GOT3 (cell line): ENCODE data around the gene DOK7.
"Not testable (repeated sequence)": the region's sequence is repeated elsewhere in the genome, so short reads cannot be mapped to it uniquely, and the experiment has no call there.

Source experiments
- DNase-seq: peaks from one replicate; lab custom pipeline; 2025; ENCODE audit warnings: mixed read lengths; lab: John Stamatoyannopoulos, UW

DOK7 gene

DNA sequence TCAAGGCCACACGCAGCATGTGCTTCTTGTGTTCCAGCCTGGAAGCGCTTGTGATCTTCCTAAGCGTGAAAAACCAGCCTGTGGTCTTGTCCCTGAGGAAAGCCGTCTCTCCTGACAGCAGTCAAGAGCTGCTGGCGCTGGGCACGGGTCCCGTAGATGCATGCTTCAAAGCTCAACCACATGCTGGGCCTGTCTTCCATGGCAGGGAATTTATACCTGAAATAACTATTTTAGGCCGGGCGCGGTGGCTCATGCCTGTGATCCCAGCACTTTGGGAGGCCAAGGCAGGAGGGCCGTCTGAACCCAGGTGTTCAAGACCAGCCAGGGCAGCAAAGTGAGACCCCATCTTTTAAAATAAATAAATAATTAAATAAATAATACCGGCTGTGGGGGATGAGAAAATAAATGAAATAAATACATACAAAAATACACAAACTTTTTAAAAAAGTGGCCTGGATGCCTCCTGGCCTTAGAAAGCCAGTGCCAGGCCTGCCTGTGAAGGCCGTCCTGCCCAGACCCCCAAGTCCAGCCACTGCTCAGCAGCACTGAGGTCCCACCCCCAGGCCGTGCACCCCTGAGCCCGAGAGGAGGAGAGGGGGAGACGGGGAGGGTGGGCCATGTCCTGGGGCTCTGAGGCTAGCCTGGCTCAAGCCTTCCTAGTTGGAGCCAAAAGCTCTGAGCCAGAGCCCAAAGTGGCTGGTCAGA lies 58.7 kb downstream of the DOK7 start:
- DNase-seq: no peak

DNA sequence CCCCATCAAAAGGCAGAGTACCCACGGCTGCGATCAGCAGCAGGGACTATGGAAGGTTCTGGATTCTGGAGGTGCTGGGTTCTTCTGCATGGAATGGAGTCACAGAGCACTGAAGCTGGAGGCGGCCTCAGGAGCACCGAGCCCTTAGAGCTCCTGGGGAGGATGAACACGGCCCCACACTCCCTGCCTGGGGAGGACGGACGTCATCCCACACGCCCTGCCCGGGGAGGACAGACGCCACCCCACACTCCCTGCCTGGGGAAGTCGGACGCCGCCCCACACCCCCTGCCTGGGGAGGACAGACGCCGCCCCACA lies 59.2 kb downstream of the DOK7 start:
- DNase-seq: no peak

DNA sequence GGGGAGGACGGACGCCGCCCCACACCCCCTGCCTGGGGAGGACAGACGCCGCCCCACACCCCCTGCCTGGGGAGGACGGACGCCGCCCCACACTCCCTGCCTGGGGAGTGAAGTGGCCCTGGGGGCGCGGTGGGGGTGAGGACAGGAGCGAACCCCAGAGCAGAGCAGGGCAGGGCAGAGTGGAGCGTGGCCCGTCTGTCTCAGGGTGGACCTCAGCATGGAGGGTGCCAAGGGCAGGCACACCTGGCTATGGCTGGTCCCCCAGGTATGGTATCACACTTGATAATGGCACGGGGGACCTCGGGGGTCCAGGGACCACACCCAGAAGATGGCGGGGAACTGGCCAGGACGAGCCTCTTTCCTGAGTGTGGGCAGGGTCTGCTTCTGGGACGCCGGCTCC lies 59.5 kb downstream of the DOK7 start:
- no peak for DNase-seq

DNA sequence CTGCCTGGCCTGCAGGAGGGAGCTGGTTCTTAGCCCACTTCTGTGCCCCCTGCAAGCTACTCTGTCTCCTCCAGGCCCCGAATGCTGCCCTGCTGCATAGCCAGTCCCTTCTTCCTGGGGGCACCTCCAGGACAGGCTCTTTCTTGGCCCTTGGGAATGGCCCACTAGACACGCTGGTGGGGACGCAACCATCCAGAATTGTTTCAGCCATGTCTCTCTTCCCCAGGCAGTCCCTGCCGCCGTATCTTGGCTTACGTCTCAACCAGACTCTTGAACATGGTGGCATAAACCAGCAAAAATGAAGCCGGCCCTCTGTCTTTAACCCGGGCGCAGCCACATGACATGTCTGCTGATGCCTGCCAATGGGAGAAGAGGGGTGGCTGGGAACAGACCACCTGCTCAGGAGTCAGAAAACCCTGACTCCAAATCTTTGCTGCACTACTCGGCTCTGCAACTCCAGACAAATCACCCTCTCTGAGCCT lies 60.1 kb downstream of the DOK7 start:
- DNase-seq: no peak

DNA sequence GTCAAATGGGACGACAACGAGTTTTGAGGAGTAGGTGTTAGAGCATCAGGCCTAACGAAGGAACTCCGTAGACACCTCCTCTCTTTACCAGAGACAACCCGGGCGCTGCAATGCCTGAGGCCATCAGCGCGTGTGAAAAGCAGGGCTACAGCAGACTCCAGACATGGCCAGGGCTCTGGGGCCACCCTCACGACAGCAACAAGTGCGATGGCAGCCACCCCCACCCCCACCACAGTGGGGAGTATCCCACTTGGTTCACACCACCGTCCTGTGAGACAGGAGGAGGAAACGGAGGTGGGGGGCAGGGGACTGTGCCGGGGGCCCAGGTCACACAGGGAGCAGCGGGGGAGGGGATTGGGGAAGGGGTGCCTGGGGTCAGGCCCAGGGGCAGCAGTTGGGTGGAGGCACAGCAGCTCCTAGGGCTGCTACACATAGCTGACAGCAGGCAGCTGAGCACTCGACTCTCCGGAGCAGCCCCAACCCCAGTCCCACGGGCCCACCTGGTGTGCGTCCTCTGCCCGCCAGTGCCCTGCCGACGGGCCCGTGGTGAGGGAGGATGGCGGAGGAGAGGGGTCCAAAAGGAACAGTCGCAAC lies 60.6 kb downstream of the DOK7 start:
- no peak for DNase-seq

DNA sequence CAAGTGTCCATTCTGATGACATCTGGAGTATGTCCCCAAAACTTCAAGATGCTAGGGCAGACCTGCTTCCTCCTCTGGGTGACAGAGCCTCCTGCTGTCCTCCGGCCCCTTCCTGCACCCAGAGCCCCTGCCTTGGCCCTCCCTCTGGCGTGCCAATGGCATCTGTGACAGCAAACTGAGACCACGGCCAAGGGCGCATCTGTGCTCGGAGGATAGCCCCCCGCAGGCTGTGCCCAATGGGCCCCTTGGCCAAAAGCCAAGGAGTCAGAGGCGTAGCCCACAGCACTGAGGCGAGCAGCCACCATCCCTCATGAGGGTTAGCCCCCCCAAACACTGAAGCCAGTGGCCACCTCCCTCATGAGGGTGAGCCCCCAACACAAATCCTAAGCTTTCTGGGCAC lies 61.2 kb downstream of the DOK7 start:
- no peak for DNase-seq

DNA sequence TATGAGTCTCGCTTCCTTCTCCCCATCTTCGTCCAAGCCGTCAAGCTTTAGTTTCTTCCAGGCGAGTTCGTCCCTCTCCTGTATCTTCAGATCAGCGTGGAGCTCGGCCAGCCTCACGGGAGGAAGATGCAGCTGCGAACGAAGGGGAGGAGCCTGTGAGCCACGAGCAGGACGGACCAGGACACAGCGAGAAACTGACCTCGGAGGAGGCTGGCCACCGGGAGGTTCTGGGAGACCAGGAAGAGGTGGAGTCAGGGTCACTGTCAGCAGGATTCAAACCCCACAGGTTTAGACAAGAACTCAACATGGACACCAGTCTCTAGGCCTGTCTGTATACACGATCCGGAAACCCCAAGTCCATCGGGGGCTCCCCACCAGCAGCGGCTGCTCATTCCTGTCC lies 61.8 kb downstream of the DOK7 start:
- no peak for DNase-seq

DNA sequence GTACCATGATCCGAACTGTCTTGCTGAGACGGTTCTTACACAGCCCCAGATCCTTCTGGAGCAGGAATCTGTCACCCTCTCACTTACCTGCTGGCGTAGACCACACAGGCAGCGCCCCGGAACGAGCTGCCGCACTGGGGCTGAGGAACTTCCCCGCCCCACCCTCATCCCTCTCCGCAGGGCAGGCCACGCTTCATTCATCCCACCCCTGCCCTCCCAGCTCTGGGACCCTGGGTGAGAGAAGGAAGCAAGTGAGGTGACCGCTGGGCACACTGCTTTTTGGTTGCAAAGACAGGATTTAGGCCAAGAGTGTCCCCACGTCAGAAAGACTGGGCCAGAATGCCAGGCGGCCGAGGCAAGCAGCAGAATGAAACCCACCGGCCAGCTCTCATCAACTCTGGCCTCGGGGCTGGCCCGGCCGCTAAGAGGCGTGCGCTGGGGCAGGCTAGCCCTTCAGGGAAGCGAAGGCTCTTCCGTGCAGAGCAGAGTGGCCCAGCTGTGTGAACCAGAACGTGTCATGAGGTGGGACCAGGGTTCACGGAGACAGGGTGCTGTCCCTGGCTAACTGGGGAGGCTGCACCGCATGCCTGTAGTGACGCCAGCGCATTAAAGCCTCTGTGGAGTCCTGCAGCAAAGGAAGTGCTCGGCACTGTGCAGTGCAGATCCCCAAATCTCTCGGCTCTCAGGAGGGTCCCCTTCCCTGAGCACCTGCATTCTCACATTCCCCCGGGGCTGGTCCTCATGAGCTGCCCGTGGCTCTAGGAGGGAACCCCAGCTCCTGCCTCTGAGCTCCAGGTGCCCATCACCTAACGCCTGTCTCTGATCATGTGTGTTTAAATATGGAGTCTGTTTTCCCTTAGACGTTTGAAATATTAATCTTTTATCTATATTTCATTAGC lies 62.7 kb downstream of the DOK7 start:
- DNase-seq: no peak

DNA sequence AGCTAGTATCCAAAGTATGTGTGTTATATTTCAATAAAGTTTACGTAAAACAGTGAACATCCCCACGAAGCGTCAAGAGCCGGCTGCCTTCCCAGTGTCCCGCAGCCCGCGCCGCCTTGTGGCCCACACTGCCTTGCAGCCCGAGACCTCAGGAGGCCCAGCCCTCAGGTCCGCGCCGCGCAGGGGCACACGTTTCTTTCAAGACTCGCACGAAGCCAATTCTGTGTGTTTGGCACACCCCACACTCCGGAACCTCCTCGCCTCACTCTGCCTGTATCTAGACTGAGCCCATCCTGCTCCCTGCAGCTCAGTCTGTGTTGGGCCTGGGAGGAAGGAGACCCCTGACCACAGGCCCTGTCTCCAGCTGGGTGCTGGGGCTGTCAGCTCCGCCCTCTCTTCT lies 63.4 kb downstream of the DOK7 start:
- DNase-seq: no peak

DNA sequence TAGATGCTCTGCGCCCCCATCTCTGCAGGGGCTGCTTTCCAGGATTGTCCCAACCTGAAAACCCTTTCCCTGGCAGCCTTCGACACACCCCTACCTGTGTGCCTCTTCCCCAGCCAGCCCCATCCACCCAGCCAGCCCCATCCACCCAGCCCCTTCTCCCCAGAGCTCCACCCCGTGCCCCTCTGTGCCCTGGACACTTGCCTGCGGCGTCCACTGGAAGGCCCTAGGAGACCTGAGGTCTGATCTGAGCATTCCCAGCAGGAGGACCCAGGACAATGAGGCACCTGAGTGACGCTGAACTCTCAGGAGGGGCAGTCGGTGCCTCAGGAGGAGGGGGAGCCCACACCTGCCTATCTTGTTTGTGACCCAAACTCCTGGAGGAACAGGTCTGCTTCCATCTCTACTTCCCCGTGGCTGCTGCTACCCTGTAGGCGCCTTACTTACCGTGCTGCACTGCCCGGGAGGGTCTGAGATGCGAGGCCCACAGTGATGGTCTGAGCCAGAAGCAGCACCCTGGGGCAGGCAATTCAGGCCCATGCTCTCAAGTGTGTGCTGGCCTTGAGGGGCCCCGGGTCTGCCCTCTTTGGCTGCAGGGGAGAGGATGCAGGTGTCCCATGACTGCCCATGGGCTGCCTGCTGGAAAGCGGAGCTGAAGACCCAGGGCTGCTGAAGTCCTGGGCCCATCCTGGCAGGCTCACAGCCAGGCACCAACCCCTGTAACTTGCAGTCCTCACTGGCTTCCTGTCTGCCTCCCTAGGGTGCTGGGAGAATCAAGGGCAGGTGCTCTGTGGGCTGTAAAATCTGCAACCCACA lies 64.2 kb downstream of the DOK7 start:
- DNase-seq: no peak

DNA sequence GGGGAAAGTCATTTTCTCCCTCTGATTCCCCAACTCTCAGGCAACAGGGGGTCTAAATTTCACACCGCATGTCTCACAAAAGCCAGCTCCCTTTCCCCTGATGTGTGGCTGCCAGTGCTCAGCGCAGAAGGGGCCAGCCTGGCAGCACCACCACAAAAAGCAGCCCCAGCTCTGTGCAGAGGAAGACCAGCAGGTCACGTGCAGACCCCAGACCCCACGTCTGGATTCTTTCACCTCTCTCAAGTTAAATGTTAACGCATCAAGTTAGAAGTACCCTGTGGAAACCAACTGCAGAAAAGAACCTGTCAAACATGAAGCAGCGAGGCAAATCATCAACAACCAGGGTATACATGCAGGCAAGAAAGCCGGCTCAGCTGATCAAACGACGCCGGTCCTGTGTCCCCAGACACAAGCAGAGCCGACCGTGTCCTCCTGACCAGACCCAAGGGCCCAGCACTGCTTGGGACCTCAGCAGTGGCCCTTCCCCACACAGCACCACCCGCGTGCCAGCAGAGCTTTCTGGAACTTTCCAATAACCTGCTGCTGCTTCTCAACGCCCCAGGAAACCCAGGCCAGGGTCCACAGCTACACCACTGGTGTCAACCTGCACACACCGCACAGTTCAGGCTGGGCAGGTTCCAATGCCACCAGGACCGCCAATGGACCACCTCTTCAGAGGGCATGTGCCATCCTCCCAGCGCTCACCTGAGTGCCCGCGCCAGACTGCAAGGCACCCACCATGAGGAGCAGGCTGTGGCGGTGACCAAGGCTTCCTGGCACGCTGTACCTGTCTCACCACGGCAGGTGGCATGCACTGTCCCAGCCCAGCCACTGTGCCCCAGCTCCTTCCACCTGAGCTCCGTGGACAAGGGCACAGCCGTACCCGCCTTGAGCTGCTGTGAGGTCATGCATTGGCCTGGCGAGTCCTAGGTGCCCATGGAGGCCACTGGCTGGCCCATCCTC lies 65.1 kb downstream of the DOK7 start:
- no peak for DNase-seq

DNA sequence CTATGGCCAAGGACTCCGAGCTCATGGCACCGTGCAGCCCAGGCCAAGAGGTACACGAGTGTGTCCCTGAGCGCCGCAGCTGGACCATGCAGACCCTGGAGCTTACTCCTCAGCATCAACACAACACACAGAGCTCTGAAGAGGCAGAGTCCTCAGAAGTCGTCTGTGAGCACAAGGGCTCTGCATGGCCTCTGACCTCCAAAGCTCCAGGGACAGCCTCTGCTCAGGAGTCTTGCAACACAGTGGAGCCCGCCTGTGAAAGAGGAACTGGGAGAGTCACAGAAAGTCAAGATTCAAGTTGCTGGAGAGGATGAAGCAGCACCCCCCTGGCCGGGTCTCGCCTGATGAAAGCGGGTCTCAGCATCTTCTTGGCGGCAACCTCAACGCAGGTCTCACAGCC lies 66.3 kb downstream of the DOK7 start:
- DNase-seq: no peak

DNA sequence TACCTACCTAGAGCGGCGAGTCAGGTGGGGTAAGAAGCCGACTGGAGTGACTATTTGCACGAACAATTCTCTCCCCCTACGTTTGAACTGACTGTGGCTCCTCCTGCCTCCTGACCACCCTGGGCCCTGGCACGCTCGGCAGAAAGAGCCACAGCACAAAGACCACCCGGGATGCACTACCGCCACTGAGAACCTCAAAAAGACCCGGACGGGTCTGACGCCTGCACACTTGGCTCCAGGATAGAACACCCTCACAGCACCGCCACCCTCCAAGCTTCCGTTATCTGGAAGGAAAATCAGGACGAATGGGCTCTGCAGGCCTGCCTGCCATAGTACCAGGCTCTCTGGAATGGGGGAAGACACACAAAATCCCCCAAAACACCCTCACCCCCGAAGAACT lies 66.9 kb downstream of the DOK7 start:
- DNase-seq: no peak

DNA sequence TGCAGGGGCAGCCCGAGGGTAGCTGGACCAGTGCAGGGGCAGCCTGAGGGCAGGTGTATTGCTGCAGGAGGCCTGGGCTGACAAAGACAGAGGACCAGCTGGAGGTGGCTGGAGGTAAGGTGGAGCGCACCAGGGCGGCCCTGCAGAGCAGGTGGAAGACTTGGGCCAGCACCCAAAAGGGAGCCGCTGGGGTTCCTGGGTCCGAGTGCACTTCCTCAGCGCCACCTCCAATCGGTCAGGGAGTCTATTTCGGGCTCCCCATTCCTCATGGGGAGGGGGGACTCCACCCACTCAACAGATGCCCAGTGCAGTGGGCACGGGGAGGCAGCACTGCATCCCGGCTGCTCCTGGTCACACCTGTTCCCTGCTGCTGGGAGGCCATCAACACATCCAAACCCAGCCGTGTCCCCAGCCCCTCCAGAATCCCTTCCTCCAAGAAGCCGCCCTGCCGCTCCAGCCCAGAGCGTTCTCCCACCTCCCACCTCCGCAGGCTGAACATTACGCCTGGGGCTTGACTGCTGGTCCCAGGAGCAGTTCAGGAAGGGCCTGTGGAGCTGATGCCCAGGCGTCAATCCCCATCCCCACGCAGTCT lies 67.7 kb downstream of the DOK7 start:
- no peak for DNase-seq

DNA sequence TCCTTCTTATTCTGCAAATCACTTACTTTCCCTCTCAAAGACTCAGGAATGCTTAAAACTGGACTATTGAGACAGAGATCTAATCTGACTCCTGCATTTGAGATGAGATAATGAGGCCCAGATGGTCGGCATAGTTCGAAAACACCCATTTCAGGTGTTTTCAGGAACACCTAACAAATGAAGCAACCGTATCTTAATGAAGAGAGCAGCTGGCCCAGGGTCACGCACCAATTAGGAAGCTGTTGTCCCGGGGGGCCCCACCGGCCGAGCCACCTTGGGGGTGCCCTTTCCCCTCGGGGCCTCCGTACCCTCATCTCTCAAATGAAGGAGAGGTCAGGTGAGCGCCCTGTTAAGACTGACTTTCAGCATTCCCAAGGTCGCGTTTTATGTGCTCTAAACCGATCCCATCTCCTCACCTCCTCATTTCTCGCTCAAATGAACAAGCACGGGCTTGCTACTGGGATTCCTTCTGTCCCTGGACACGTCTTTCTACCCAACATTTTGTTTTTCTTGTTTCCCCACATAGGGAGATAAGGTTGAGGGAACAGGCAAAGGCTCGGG lies 68.3 kb downstream of the DOK7 start:
- no peak for DNase-seq

DNA sequence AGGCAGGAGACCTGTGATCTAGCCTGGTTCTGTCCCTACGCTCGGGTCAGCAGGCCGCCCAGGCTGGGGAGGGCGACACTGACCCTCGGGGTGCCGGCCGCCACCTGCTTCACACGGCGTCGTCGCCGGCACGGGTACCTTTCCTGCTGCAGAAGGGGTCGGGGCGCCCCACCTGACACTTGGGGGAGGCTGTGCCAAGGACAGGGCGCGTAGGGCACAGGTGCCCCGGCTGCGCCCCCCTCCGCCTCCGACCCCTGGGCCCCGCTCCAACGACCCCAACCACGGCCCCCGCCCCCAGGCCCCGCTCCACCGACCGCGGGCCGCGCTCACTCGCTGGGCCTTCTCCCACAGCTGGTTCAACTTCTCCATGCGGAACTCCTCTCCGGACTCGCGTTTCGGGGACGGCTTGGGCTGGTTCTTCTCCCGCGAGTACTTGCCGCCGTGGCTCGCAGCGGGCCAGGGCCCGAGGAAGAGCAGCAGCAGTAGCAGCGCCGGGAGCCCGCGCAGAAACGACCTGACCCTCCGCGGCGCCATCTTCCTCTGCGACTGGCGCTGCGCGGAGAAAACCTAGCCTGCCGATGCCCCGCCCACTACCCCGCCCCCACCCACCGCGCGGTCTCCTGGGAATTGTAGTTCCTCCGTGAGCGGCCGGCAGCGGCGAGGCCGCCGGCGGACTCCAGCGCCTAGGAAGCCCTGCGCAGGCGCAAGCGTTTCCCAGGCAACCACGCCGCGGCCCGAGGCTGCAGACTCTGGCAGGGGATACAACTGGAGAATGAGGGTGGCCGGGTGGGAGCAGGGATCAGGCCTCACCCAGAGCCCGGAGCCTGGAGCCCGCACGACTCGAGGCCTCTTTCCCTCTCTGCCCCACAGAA lies 69.0 kb downstream of the DOK7 start, which contains the start of gene LRPAP1:
Gene LRPAP1, minus strand, starts transcription at position 544 of the 872 bp plus-strand sequence. Its CDS starts 10 bp downstream, at position 534.
- DNase-seq: peak; percentile 79

DNA sequence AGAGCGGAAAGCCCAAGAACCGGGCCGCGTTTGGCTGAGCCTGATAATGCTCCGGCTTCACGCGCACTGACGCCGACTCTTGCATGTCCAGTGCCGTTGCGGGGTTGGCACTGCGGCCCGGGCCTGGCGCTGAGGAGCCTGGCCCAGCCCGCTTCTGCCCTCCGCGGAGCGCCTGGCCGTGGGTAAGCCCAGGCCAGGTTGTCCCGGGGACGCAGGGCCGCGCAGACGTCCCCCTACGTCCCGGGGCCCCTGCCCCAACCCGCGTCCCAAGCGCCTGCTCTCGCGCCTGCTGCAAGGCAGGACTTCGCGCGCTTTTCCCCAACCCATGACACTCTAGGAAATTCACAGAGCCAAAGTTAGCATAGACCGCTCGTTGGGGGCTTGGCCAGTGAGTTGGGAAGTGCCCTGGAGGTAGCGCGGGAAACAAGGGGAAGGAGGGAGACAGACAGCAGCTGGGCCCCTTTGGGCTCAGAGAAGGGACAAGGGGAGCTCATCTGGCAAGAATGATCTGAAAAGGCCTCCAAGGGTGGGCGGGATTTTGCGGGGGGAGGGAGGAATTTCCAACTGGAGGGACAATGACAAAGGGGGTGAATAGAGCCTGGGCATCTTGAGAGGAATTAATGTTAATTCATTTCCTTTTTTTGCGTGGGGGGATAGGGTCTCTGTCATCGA lies 69.8 kb downstream of the DOK7 start:
- no peak for DNase-seq

DNA sequence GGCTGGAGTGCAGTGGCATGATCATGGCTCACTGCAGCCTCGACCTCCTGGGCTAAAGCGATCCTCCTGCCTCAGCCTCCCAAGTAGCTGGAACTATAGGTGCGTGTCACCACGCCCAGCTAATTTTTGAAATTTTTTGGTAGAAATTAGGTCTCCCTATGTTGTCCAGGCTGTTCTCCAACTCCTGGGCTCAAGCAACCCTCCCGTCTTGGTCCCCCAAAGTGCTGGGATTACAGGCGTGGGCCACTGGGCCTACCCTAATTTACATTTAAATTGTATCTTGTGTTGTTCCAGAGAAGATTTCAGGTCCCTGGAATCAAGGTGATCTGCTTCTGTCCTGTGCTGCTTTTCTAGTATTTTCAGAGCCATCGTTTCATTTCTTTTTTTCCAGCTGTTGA lies 70.3 kb downstream of the DOK7 start:
- DNase-seq: no peak

DNA sequence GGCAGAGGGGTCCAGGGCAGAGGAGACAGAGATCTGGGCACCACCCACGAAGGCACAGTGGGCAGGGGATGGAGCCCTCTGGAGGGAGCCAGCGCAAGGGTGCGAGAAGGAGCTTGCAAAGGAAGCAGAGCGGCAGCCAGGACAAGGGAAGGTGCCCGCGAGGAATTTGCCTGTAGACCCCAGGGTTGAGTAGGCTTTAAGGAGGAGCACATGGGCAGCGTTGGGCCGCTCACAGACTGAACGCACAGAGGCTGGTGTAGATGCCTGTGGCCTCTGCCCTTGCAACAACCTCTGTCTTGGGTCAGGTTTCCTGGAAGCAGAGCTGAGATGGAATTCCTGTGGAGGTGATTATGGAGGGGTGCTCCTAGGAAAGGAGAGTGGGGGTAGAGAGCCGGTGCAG lies 72.7 kb downstream of the DOK7 start:
- DNase-seq: not testable (repeated sequence)
